ENCODE results near the gene TPSG1.

DNA sequence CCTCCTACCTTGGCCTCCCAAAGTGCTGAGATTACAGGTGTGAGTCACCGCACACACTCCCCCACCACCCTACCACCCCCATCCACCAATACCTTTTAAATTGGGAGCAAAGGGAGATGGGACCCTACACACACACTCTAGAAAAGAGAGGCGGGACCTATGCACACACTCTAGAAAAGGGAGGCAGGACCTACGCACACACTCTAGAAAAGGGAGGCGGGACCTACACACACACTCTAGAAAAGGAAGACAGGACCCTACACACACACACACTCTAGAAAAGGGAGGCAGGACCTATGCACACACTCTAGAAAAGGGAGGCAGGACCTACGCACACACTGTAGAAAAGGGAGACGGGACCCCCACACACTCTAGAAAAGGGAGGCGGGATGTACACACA is 49.7 kb upstream of the TPSG1 start:
- TF ChIP-seq, protein P1, sequence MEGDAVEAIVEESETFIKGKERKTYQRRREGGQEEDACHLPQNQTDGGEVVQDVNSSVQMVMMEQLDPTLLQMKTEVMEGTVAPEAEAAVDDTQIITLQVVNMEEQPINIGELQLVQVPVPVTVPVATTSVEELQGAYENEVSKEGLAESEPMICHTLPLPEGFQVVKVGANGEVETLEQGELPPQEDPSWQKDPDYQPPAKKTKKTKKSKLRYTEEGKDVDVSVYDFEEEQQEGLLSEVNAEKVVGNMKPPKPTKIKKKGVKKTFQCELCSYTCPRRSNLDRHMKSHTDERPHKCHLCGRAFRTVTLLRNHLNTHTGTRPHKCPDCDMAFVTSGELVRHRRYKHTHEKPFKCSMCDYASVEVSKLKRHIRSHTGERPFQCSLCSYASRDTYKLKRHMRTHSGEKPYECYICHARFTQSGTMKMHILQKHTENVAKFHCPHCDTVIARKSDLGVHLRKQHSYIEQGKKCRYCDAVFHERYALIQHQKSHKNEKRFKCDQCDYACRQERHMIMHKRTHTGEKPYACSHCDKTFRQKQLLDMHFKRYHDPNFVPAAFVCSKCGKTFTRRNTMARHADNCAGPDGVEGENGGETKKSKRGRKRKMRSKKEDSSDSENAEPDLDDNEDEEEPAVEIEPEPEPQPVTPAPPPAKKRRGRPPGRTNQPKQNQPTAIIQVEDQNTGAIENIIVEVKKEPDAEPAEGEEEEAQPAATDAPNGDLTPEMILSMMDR (conservative IDR thresholded peaks at IDR 0.05), result no peak
- TF ChIP-seq ZFX (IDR thresholded peaks at IDR 0.05), result no peak
